IMR-90 (cell line): ENCODE results near the gene CHST2. TPM values are rescaled to one million over a fixed set of nuclear protein-coding genes. Genes with fewer than 3 reads are reported as not detected.

ENCODE experiments used
- ATAC-seq: fragments of 200-7000 bp; cut with Tn5 transposase; 2 replicates; pipeline ENCODE4 v1.9.1; 2020; ENCODE audit warnings: low read depth, mild to moderate bottlenecking, moderate library complexity
- BruUV-seq: library from RNA; stranded (reverse); fragments of 400-500 nt; replicated peaks from 2 replicates; lab custom pipeline; 2021; lab: Mats Ljungman, UMichigan
- CTCF ChIA-PET: fragments of 300-600 bp; formaldehyde crosslinking; extraction: SDS; loops from one replicate; lab custom pipeline; 2021; ENCODE audit warnings: antibody characterized with exemption; lab: Yijun Ruan, JAX
- POLR2A ChIA-PET: fragments of 300-600 bp; sonication (Branson Sonifier 250); formaldehyde crosslinking; loops from one replicate; lab custom pipeline; 2022; ENCODE audit warnings: antibody characterized with exemption; ENCODE audit not compliant: unreplicated experiment; lab: Charles Lee
- DNase-seq: peaks from one replicate; pipeline ENCODE4 v3.0.0; 2013
- H2AFZ ChIP-seq: replicated peaks from 2 replicates; pipeline ENCODE3; 2013; ENCODE audit warnings: low read length, mild to moderate bottlenecking; ENCODE audit not compliant: poor library complexity
- H2AK5ac ChIP-seq: 2 replicates; pipeline ENCODE4 v1.6.1; 2013; ENCODE audit warnings: low read depth, low read length, inconsistent platforms
- H2AK9ac ChIP-seq: replicated peaks from 2 replicates; pipeline ENCODE3; 2013; ENCODE audit warnings: mild to moderate bottlenecking, low read depth, low read length, moderate library complexity; ENCODE audit not compliant: poor library complexity
- H2BK120ac ChIP-seq: 2 replicates; pipeline ENCODE4 v1.6.1; 2013; ENCODE audit warnings: low read depth, low read length, inconsistent platforms
- H2BK15ac ChIP-seq: 3 replicates; pipeline ENCODE4 v1.6.1; 2013; ENCODE audit warnings: low read depth, low read length, inconsistent platforms
- H2BK20ac ChIP-seq: 2 replicates; pipeline ENCODE4 v1.6.1; 2013; ENCODE audit warnings: low read depth, mild to moderate bottlenecking, inconsistent platforms, low read length, moderate library complexity
- H2BK5ac ChIP-seq: 2 replicates; pipeline ENCODE4 v1.6.1; 2013; ENCODE audit warnings: mild to moderate bottlenecking, low read depth, low read length, inconsistent platforms; ENCODE audit not compliant: poor library complexity, severe bottlenecking
- H3K14ac ChIP-seq: replicated peaks from 2 replicates; pipeline ENCODE4 v1.6.1; 2013; ENCODE audit warnings: low read depth, low read length, inconsistent platforms
- H3K18ac ChIP-seq: 2 replicates; pipeline ENCODE4 v1.6.1; 2013; ENCODE audit warnings: low read depth, low read length, control low read depth
- H3K23ac ChIP-seq: 2 replicates; pipeline ENCODE4 v1.6.1; 2013; ENCODE audit warnings: low read depth, low read length, inconsistent platforms
- H3K27ac ChIP-seq: 2 replicates; pipeline ENCODE4 v1.5.1; 2013; ENCODE audit warnings: mild to moderate bottlenecking, control low read depth, low read length; ENCODE audit not compliant: insufficient read depth
- H3K27me3 ChIP-seq: 2 replicates; pipeline ENCODE4 v1.6.1; 2013; ENCODE audit warnings: low read length; ENCODE audit not compliant: control insufficient read depth, insufficient read depth
- H3K36me3 ChIP-seq: 2 replicates; pipeline ENCODE4 v1.6.1; 2013; ENCODE audit warnings: low read length, mixed read lengths; ENCODE audit not compliant: control insufficient read depth, insufficient read depth
- H3K4ac ChIP-seq: 2 replicates; pipeline ENCODE4 v1.6.1; 2013; ENCODE audit warnings: low read depth, low read length, inconsistent platforms
- H3K4me1 ChIP-seq: 2 replicates; pipeline ENCODE4 v1.6.1; 2013; ENCODE audit warnings: low read length, mixed read lengths; ENCODE audit not compliant: control insufficient read depth, insufficient read depth
- H3K4me2 ChIP-seq: 2 replicates; pipeline ENCODE4 v1.6.1; 2013; ENCODE audit warnings: low read depth, mild to moderate bottlenecking, control low read depth, low read length, moderate library complexity
- H3K4me3 ChIP-seq: 2 replicates; pipeline ENCODE4 v1.5.1; 2013; ENCODE audit warnings: low read depth, mild to moderate bottlenecking, control low read depth, low read length, moderate library complexity; ENCODE audit not compliant: insufficient read depth
- H3K56ac ChIP-seq: 2 replicates; pipeline ENCODE4 v1.6.1; 2013; ENCODE audit warnings: low read length, inconsistent platforms; ENCODE audit not compliant: insufficient read depth; ENCODE audit errors: extremely low read depth
- H3K79me1 ChIP-seq, 2 experiments: 2 replicates each; pipeline ENCODE4 v1.6.1; 2013; ENCODE audit warnings: low read length in 2 of 2, inconsistent platforms in 1 of 2, low read depth in 1 of 2
- H3K9ac ChIP-seq: 2 replicates; pipeline ENCODE4 v1.6.1; 2013; ENCODE audit warnings: low read depth, low read length, control low read depth
- H3K9me1 ChIP-seq: 2 replicates; pipeline ENCODE4 v1.6.1; 2013; ENCODE audit warnings: low read length, inconsistent platforms; ENCODE audit not compliant: insufficient read depth
- H3K9me3 ChIP-seq: 2 replicates; pipeline ENCODE4 v1.6.1; 2013; ENCODE audit warnings: low read length; ENCODE audit not compliant: control insufficient read depth, insufficient read depth
- H4K20me1 ChIP-seq: 2 replicates; pipeline ENCODE4 v1.6.1; 2013; ENCODE audit warnings: low read length, inconsistent platforms; ENCODE audit not compliant: insufficient read depth
- H4K5ac ChIP-seq: 2 replicates; pipeline ENCODE4 v1.6.1; 2013; ENCODE audit warnings: mild to moderate bottlenecking, low read depth, low read length, control low read depth
- H4K8ac ChIP-seq, 2 experiments: 2 replicates each; pipeline ENCODE4 v1.6.1; 2013; ENCODE audit warnings: low read depth in 2 of 2, low read length in 2 of 2, control low read depth in 1 of 2, inconsistent platforms in 1 of 2
- H4K91ac ChIP-seq: 2 replicates; pipeline ENCODE4 v1.6.1; 2013; ENCODE audit warnings: low read depth, low read length, inconsistent platforms; ENCODE audit not compliant: insufficient read depth
- CEBPB ChIP-seq: IDR thresholded peaks from 2 replicates; pipeline ENCODE4 v1.6.1; 2012; ENCODE audit warnings: low read depth, low read length, improper control_type of control experiment
- CHD1 ChIP-seq: IDR thresholded peaks from 2 replicates; pipeline ENCODE4 v1.6.1; 2012; ENCODE audit warnings: low read depth, low read length, improper control_type of control experiment
- MAFK ChIP-seq: IDR thresholded peaks from 2 replicates; pipeline ENCODE4 v1.6.1; 2012; ENCODE audit warnings: low read depth, low read length, improper control_type of control experiment
- POLR2A ChIP-seq: IDR thresholded peaks from 2 replicates; pipeline ENCODE4 v1.6.1; 2012; ENCODE audit warnings: mild to moderate bottlenecking, low read depth, low read length
- RAD21 ChIP-seq: IDR thresholded peaks from 2 replicates; pipeline ENCODE4 v1.6.1; 2012; ENCODE audit warnings: low read length, improper control_type of control experiment
- RCOR1 ChIP-seq: IDR thresholded peaks from 2 replicates; pipeline ENCODE4 v1.6.1; 2012; ENCODE audit warnings: mild to moderate bottlenecking, low read length, improper control_type of control experiment; ENCODE audit not compliant: insufficient replicate concordance
- RFX5 ChIP-seq: IDR thresholded peaks from 2 replicates; pipeline ENCODE4 v1.8.0; 2012; ENCODE audit warnings: low read depth, mild to moderate bottlenecking, low read length, moderate library complexity
- SMC3 ChIP-seq: fragments of 150-350 bp; IDR thresholded peaks from 2 replicates; pipeline ENCODE4 v1.6.1; 2016; ENCODE audit warnings: low read depth, mild to moderate bottlenecking, antibody characterized with exemption, low read length, moderate library complexity
- WGBS, 2 experiments: methylation state at CpG; one replicate each; pipeline versions ENCODE4 v1.1.5 to v1.1.7; 2013; ENCODE audit warnings: missing lambda C conversion rate in 2 of 2; ENCODE audit not compliant: insufficient read length in 1 of 2; ENCODE audit errors: extremely low coverage in 2 of 2; 5-methylcytosine and 5-hydroxymethylcytosine counted together
- dilution Hi-C: fragments of 300-500 bp; cut with HindIII; formaldehyde crosslinking; loops from one replicate; pipeline ENCODE4 v1.14.3; 2018; ENCODE audit warnings: low sequenced_read_pairs; ENCODE audit not compliant: unreplicated experiment
- in situ Hi-C: fragments of 300-500 bp; cut with MboI; formaldehyde crosslinking; loops from 3 replicates; pipeline ENCODE4 v1.14.3; 2019; ENCODE audit warnings: low sequenced_read_pairs, inconsistent platforms, mixed read lengths
- intact Hi-C: fragments of 100-400 bp; cut with micrococcal nuclease; formaldehyde crosslinking; loops from 2 replicates; pipeline ENCODE4 v1.10.0; 2022
- polyA plus RNA-seq, 3 experiments: library from polyadenylated mRNA; depleted of rRNA; stranded (reverse); fragments of >200 nt; gene quantifications; 2 replicates each; pipeline ENCODE4 v1.2.3, GENCODE V29; 2012; ENCODE audit warnings: low replicate concordance in 1 of 3
- total RNA-seq: library from RNA; depleted of rRNA; stranded (reverse); fragments of >200 nt; gene quantifications from 2 replicates; pipeline ENCODE4 v1.2.3, GENCODE V29; 2012
- TF ChIP-seq, protein P1 (sequence below): fragments of 150-350 bp; IDR thresholded peaks from 2 replicates; pipeline ENCODE4 v1.6.1; 2017; ENCODE audit warnings: mild to moderate bottlenecking, antibody characterized with exemption, low read length, low read depth
- TF ChIP-seq, protein P2 (sequence below): fragments of 150-350 bp; IDR thresholded peaks from 2 replicates; pipeline ENCODE4 v1.6.1; 2016; ENCODE audit warnings: low read depth, mild to moderate bottlenecking, low read length, moderate library complexity, borderline replicate concordance
- TF ChIP-seq, protein P3 (sequence below): conservative IDR thresholded peaks from 2 replicates; pipeline ENCODE4 v1.5.1; 2012; ENCODE audit warnings: mild to moderate bottlenecking, low read depth, low read length, improper control_type of control experiment

CHST2 gene
- total and polyA plus RNA-seq, 2 of the 4 experiments (the other 2 are of a cell fraction), result 0.90 to 1.4 TPM

DNA sequence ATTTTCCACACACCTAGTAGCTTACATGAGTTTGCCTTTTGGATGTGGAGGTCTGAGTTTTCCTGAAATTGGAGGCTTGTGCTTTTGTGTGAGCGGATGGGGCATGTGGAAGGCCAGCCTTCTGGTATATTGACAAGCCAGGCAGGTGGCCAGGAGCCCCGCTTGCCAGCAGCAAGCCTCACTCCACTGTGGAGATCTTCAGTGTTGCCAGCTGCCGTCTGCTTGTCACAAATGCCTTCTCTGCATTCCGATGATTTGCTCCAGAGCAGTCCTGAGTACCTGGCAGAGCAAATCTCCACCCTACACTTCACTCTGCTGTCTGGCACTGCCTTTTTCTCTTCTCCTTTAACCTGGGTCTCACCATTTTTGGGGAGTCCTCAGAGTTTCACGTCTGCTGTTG lies 29.1 kb upstream of the CHST2 start:
- H3K4me3 ChIP-seq, result no peak overlapping the region
- no peaks in the 10 kb centered on the region for H3K9me1 ChIP-seq
- no peaks in the 10 kb centered on the region for H3K9me3 ChIP-seq
- no peak overlapping the region for H2AFZ ChIP-seq
- peaks cover 7% of the 10 kb centered on the region for H3K27me3 ChIP-seq
- H4K20me1 ChIP-seq, result no peaks in the 10 kb centered on the region
- H3K4me1 ChIP-seq, result no peaks in the 10 kb centered on the region
- in situ Hi-C loops (no loop called here), dilution Hi-C loops (no loop called here), intact Hi-C loops (no loop called here)
- WGBS, 2 experiments, result 37% methylated on average over 3 of the region's 5 CpGs; no CpG with 5 or more reads in 1 of the 2 experiments
- DNase-seq, result no peak
- no peak overlapping the region for H3K23ac ChIP-seq
- TF ChIP-seq POLR2A, result no peak
- TF ChIP-seq RCOR1, result no peak
- no peak for TF ChIP-seq MAFK
- no peak for TF ChIP-seq SMC3
- TF ChIP-seq, protein P1, sequence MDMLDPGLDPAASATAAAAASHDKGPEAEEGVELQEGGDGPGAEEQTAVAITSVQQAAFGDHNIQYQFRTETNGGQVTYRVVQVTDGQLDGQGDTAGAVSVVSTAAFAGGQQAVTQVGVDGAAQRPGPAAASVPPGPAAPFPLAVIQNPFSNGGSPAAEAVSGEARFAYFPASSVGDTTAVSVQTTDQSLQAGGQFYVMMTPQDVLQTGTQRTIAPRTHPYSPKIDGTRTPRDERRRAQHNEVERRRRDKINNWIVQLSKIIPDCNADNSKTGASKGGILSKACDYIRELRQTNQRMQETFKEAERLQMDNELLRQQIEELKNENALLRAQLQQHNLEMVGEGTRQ, result no peak
- TF ChIP-seq CEBPB, result no peak
- no peak for TF ChIP-seq RAD21
- no peak for TF ChIP-seq RFX5
- TF ChIP-seq, protein P2, sequence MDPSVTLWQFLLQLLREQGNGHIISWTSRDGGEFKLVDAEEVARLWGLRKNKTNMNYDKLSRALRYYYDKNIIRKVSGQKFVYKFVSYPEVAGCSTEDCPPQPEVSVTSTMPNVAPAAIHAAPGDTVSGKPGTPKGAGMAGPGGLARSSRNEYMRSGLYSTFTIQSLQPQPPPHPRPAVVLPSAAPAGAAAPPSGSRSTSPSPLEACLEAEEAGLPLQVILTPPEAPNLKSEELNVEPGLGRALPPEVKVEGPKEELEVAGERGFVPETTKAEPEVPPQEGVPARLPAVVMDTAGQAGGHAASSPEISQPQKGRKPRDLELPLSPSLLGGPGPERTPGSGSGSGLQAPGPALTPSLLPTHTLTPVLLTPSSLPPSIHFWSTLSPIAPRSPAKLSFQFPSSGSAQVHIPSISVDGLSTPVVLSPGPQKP, result no peak
- TF ChIP-seq, protein P3, sequence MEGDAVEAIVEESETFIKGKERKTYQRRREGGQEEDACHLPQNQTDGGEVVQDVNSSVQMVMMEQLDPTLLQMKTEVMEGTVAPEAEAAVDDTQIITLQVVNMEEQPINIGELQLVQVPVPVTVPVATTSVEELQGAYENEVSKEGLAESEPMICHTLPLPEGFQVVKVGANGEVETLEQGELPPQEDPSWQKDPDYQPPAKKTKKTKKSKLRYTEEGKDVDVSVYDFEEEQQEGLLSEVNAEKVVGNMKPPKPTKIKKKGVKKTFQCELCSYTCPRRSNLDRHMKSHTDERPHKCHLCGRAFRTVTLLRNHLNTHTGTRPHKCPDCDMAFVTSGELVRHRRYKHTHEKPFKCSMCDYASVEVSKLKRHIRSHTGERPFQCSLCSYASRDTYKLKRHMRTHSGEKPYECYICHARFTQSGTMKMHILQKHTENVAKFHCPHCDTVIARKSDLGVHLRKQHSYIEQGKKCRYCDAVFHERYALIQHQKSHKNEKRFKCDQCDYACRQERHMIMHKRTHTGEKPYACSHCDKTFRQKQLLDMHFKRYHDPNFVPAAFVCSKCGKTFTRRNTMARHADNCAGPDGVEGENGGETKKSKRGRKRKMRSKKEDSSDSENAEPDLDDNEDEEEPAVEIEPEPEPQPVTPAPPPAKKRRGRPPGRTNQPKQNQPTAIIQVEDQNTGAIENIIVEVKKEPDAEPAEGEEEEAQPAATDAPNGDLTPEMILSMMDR, result no peak
- no peak for TF ChIP-seq CHD1
- H2BK5ac ChIP-seq, result no peak overlapping the region
- H3K9ac ChIP-seq, result no peak overlapping the region
- H4K91ac ChIP-seq, result no peak overlapping the region
- H2BK15ac ChIP-seq, result no peak overlapping the region
- peak overlapping the region; percentile 44 for H2AK9ac ChIP-seq
- H4K8ac ChIP-seq, result no peak overlapping the region
- BruUV-seq, result no TSS peak
- H3K79me1 ChIP-seq, result no peaks in the 10 kb centered on the region
- no peak overlapping the region for H2BK120ac ChIP-seq
- no peak overlapping the region for H3K18ac ChIP-seq
- no peaks in the 10 kb centered on the region for H3K36me3 ChIP-seq
- H3K27ac ChIP-seq, result no peak overlapping the region
- no peak overlapping the region for H4K5ac ChIP-seq
- ChIA-PET POLR2A (no interaction called here), CTCF (interaction anchor here (0.6 kb wide), 1 partner anchor 776 kb away, joined by 3 read pairs; no protein-coding TSS in a partner anchor)
- no peak overlapping the region for H3K56ac ChIP-seq
- no peak overlapping the region for H2AK5ac ChIP-seq
- no peak overlapping the region for H2BK20ac ChIP-seq
- no peak for ATAC-seq
- no peak overlapping the region for H3K14ac ChIP-seq
- no peak overlapping the region for H3K4me2 ChIP-seq
- no peak overlapping the region for H3K4ac ChIP-seq
